ENCODE data around the gene CPEB4. TPM values are rescaled to one million over a fixed set of nuclear protein-coding genes. Genes with fewer than 3 reads are reported as not detected.

The CPEB4 gene
- total RNA-seq, 4 donors from 2014 or later, result 51.5 to 69.5 (median 66.1) TPM

DNA sequence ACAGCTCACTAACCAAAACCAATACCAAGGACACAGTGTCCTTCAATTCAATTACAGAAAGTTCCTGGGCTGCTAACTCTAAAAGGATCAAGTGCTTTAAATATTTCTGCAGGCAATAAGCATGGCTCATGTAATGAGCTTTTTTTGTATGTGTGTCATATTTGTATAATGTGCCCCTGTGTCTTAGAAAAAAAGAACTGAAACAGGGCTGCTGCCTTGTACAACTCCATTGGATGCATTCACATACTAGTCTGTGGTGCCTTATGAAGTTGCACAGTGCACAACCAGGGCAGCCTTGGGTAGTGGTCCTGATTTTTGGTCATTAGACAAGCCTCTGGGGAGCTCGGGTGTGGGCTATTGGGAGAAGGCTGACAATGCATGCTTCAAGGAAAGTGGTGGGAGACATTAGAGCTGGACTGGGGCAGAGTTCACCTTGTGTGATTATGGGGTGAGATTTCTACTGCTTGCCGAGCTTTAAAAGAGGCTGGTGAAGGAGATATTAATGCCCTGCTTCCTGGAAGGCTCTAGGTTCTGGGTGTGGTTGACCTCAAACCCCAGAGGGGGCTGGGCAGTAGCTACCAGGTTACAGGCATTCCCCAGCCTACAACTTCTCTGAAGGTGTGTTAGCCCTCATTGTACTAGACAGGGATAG lies 3.6 kb upstream of the CPEB4 start:
- intact Hi-C loops (cut with DNase I), result no loop called here
- Histone ChIP-seq H3K36me3 (no peaks in the 10 kb centered on the region), H3K4me3 (replicated peaks in 1 of 3) (no peak overlapping the region), H3K4me1 (peaks cover 19 to 35% of the 10 kb centered on the region in 2 donors), H3K27me3 (no peaks in the 10 kb centered on the region), H3K9me3 (no peaks in the 10 kb centered on the region), H3K27ac (peak overlapping the region; percentile 9 to 66 (median 63))
- TF ChIP-seq POLR2A (IDR thresholded peaks at IDR 0.05) (no peak), CTCF (IDR thresholded peaks at IDR 0.05) (no peak)
- 85 to 88% methylated on average over 2 of the region's 2 CpGs for WGBS, 2 donors
- DNase-seq, result peak in 1 of 2 donors; percentile 23

GRCh38 chr5:173885054-173885443 lies 3.1 kb upstream of the CPEB4 start:
- H3K9me3 ChIP-seq, result no peaks in the 10 kb centered on the region
- no peak overlapping the region for H3K4me3 ChIP-seq (replicated peaks in 1 of 3)
- DNase-seq, result no peak
- intact Hi-C loops (cut with DNase I), result no loop called here
- no peaks in the 10 kb centered on the region for H3K36me3 ChIP-seq
- no peaks in the 10 kb centered on the region for H3K27me3 ChIP-seq
- H3K4me1 ChIP-seq, result peaks cover 19 to 31% of the 10 kb centered on the region in 2 donors
- 89 to 92% methylated on average over 1 of the region's 1 CpG for WGBS, 2 donors
- TF ChIP-seq CTCF (IDR thresholded peaks at IDR 0.05), result no peak
- no peak for TF ChIP-seq POLR2A (IDR thresholded peaks at IDR 0.05)
- peak overlapping the region; percentile 9 to 66 (median 63) for H3K27ac ChIP-seq

- no peaks in the 10 kb centered on the region for H3K9me3 ChIP-seq
- 80 to 81% methylated on average over 6 of the region's 6 CpGs for WGBS, 2 donors
- no peaks in the 10 kb centered on the region for H3K36me3 ChIP-seq
- intact Hi-C loops (cut with DNase I), result no loop called here
- no peak for DNase-seq
- H3K4me3 ChIP-seq (replicated peaks in 1 of 3), result no peak overlapping the region
- H3K27ac ChIP-seq, result peak overlapping the region; percentile 9 to 66 (median 63)
- H3K4me1 ChIP-seq, result peaks cover 19 to 31% of the 10 kb centered on the region in 2 donors
- no peaks in the 10 kb centered on the region for H3K27me3 ChIP-seq
- TF ChIP-seq POLR2A (IDR thresholded peaks at IDR 0.05) (no peak), CTCF (IDR thresholded peaks at IDR 0.05) (no peak)
Measured at GRCh38 chr5:173885475-173886010, 2.6 kb upstream of the CPEB4 start.

GRCh38 chr5:173886150-173886549 lies 2.0 kb upstream of the CPEB4 start:
- Histone ChIP-seq H3K9me3 (no peaks in the 10 kb centered on the region), H3K36me3 (no peaks in the 10 kb centered on the region), H3K4me1 (peaks cover 19 to 31% of the 10 kb centered on the region in 2 donors), H3K27me3 (no peaks in the 10 kb centered on the region), H3K27ac (peak overlapping the region in 2 of 3 donors; percentile 35 to 63), H3K4me3 (replicated peaks in 1 of 3) (no peak overlapping the region)
- no peak for TF ChIP-seq POLR2A (IDR thresholded peaks at IDR 0.05)
- TF ChIP-seq CTCF (IDR thresholded peaks at IDR 0.05), result no peak
- intact Hi-C loops (cut with DNase I), result no loop called here
- DNase-seq, result no peak
- WGBS, 2 donors, result 95 to 100% methylated on average over 2 of the region's 2 CpGs

DNA sequence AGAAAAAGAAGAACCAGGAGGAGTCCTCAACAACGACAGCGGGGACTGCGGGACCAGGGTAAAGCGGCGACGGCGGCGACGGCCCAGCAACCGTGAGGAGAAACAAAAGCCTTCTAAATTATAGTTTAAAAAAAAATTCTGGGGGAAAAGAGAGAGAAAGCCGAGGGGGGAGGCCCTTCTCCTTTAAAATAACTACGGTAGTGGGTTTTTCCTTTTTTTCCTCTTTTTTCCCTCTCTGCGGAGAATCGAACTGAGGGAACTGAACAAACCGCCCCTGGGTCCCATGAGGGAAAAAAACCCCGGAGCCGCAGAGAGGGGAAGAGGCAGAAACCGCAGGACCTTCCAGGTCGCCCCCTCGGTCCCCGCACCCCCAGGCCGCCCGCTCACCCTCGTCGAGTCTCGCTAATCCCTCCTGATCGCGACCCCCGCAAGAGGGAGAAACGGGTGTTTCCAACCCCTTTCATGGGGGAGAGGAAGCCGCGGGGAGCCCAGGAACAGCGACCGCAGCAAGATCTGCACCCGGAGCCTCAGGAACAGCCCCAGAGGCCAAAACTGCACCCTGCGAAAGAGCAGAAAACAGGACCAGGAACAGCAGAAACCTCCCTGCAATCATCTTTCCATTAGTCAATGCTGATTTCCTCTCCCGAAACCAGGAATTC lies 453 bp downstream of the CPEB4 start:
- H3K27me3 ChIP-seq, result no peaks in the 10 kb centered on the region
- no peaks in the 10 kb centered on the region for H3K9me3 ChIP-seq
- TF ChIP-seq CTCF (IDR thresholded peaks at IDR 0.05) (no peak), POLR2A (IDR thresholded peaks at IDR 0.05) (no peak)
- no peaks in the 10 kb centered on the region for H3K36me3 ChIP-seq
- H3K4me3 ChIP-seq (replicated peaks in 1 of 3), result peak overlapping the region; percentile 76 to 99 (median 82)
- H3K4me1 ChIP-seq, result peaks cover 11 to 22% of the 10 kb centered on the region in 2 donors
- DNase-seq, result no peak
- intact Hi-C loops (cut with DNase I), result no loop called here
- H3K27ac ChIP-seq, result peak overlapping the region; percentile 94 to 96 (median 95)
- 0 to 1% methylated on average over 37 of the region's 37 CpGs for WGBS, 2 donors
